Measurements from ENCODE around the gene GFRA1.

GRCh38 chr10:116270771-116271592 is 2.0 kb downstream of the GFRA1 start:
- TF ChIP-seq SRF (IDR thresholded peaks at IDR 0.05; ENCODE audit: low read depth) (no peak), RAD21 (IDR thresholded peaks at IDR 0.05; ENCODE audit: low read depth) (no peak)
- TF ChIP-seq, protein P1, sequence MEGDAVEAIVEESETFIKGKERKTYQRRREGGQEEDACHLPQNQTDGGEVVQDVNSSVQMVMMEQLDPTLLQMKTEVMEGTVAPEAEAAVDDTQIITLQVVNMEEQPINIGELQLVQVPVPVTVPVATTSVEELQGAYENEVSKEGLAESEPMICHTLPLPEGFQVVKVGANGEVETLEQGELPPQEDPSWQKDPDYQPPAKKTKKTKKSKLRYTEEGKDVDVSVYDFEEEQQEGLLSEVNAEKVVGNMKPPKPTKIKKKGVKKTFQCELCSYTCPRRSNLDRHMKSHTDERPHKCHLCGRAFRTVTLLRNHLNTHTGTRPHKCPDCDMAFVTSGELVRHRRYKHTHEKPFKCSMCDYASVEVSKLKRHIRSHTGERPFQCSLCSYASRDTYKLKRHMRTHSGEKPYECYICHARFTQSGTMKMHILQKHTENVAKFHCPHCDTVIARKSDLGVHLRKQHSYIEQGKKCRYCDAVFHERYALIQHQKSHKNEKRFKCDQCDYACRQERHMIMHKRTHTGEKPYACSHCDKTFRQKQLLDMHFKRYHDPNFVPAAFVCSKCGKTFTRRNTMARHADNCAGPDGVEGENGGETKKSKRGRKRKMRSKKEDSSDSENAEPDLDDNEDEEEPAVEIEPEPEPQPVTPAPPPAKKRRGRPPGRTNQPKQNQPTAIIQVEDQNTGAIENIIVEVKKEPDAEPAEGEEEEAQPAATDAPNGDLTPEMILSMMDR (IDR thresholded peaks at IDR 0.05 in 2 of 3, conservative IDR thresholded peaks at IDR 0.05 in 1 of 3; ENCODE audit: borderline replicate concordance in 1 of 3, insufficient read depth in 1 of 3, low read depth in 2 of 3, low read length in 2 of 3): no peak
